Esophagus squamous epithelium (tissue), 4 donors: ENCODE data around the gene RFTN1.

Experiments used
- POLR2A ChIP-seq, 4 donors: fragments of 450-650 bp; IDR thresholded peaks; one replicate each; pipeline ENCODE4 v1.6.1; 2017; ENCODE audit warnings: antibody characterized with exemption in 4 of 4, mild to moderate bottlenecking in 4 of 4, moderate library complexity in 3 of 4
- TF ChIP-seq, protein P1 (sequence below), 6 experiments: fragments of 450-650 bp in 4 of 6; fragments of 200-600 bp in 2 of 6; sonication (generic) in 2 of 6; IDR thresholded peaks; one replicate each; pipeline ENCODE4 v1.5.1; 2016 to 2019; ENCODE audit warnings: antibody characterized with exemption in 6 of 6, mild to moderate bottlenecking in 4 of 6, moderate library complexity in 4 of 6

DNA sequence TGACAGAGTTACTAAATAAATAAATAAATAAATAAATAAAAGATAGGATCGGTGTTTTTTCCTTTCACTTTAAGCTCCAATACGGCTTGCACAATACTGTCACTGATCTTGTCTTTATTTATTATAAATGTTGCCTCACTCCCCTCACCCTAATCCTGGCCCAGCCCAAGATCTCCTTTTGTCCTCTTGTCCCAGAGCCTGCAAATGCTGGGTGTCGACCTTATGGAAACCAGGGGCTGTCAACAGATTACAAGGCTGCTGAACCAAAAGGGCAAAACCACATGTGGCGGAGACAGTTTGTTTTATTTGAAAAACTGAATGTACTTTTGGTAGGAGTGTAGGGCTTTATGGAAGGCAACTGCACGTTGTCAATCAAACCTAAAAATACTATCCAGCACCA is 75.9 kb downstream of the RFTN1 start:
- TF ChIP-seq, protein P1, sequence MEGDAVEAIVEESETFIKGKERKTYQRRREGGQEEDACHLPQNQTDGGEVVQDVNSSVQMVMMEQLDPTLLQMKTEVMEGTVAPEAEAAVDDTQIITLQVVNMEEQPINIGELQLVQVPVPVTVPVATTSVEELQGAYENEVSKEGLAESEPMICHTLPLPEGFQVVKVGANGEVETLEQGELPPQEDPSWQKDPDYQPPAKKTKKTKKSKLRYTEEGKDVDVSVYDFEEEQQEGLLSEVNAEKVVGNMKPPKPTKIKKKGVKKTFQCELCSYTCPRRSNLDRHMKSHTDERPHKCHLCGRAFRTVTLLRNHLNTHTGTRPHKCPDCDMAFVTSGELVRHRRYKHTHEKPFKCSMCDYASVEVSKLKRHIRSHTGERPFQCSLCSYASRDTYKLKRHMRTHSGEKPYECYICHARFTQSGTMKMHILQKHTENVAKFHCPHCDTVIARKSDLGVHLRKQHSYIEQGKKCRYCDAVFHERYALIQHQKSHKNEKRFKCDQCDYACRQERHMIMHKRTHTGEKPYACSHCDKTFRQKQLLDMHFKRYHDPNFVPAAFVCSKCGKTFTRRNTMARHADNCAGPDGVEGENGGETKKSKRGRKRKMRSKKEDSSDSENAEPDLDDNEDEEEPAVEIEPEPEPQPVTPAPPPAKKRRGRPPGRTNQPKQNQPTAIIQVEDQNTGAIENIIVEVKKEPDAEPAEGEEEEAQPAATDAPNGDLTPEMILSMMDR (IDR thresholded peaks at IDR 0.05): no peak
- TF ChIP-seq POLR2A (IDR thresholded peaks at IDR 0.05): no peak
